ENCODE measurements around the gene DAB1. TPM values are rescaled to one million over a fixed set of nuclear protein-coding genes. Genes with fewer than 3 reads are reported as not detected.

The DAB1 gene
- total RNA-seq, 5 donors from 2014 or later (not counting 1 experiment from before 2014, with no cell fraction given), result 0.82 to 3.7 (median 1.5) TPM

DNA sequence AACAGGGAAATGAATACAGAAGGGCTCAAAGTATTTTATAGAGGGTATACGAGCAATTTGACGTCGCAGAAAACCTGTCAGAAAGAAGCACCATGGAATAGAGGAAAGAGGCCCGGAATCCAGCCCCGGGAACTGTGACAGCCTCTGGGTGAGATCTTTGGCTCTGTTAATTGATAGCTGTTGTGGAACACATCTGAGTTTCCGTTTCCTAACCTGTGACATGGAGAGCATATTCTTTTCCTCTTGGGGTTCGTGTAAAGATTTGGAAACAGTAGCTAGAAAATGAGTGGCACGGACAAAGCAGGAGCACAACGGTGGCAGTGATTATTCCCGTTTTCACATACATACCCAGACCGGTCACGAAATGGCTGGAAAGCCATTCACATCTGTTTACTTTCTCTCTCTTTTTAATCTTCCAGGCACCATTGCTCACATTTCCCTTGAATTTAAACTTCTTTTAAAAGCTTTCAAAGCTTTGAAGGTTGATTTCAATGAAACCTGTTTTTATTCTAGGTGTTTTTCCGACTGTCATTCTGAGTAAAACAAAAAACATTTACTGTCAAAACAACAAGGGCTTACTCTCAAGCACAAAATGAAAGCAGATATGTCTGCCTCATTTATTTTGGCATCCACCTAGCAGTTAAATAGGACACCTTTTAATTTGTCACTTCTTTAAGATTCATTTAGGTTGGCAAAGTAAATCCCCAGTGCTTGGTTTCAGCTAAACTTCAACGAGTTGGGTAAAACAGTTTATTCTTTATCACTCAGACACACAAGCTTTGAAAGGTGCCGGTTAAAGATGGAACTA is 431.3 kb downstream of the DAB1 start:
- DNase-seq (no peak), ATAC-seq (replicated peaks in 1 of 4) (no peak)
- Mint-ChIP-seq H3K9me3 (no peaks in the 10 kb centered on the region), H3K27me3 (peaks cover 4 to 6% of the 10 kb centered on the region in 2 donors), H3K36me3 (no peaks in the 10 kb centered on the region), H3K4me1 (no peaks in the 10 kb centered on the region), H3K4me3 (no peak overlapping the region), H3K27ac (no peak overlapping the region)
- Histone ChIP-seq H3K36me3 (ENCODE audit: control insufficient read depth in 2 of 2, extremely low read depth in 1 of 2, insufficient read depth in 1 of 2, low read length in 1 of 2) (no peaks in the 10 kb centered on the region), H3K27me3 (replicated peaks in 1 of 2; ENCODE audit: control insufficient read depth in 2 of 2, extremely low read depth in 1 of 2, insufficient read depth in 2 of 2, low read length in 1 of 2) (no peaks in the 10 kb centered on the region), H3K4me1 (ENCODE audit: control insufficient read depth in 1 of 2, extremely low read depth in 1 of 2, insufficient read depth in 2 of 2, low read length in 2 of 2) (no peaks in the 10 kb centered on the region), H3K4me3 (ENCODE audit: control insufficient read depth in 1 of 2, extremely low read depth in 1 of 2, low read length in 1 of 2) (no peak overlapping the region), H3K9me3 (no peaks in the 10 kb centered on the region), H3K27ac (ENCODE audit: low read length) (no peak overlapping the region)
- ChIA-PET CTCF (interaction anchor here in 1 of 2 donors (0.5 kb wide), 1 partner anchor 587 kb away, joined by 3 read pairs; no protein-coding TSS in a partner anchor), POLR2A (no interaction called here)
- 80% methylated on average over 8 of the region's 15 CpGs for WGBS (ENCODE audit: insufficient coverage)

DNA sequence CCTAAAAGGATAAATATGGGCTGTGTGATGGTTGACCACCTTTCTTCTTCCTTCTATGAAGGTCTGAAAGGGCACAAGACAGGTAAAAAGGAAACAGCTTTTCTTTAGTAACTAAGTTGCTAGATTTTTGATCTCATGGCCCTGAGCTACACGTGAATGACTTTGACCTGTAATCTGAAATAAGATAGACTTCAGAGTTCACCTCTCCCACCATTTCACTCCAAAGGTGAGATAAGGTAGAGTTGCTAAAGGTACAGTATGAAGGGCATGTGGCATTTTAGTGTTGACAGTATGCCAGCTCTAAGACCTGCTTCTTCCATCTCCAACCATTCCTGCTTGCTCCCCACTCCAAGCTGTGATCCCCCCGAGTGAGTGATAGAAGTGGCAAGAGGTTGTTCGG is 432.3 kb downstream of the DAB1 start:
- H3K4me1 ChIP-seq (ENCODE audit: control insufficient read depth in 1 of 2, extremely low read depth in 1 of 2, insufficient read depth in 2 of 2, low read length in 2 of 2), result no peaks in the 10 kb centered on the region
- no peaks in the 10 kb centered on the region for H3K4me1 Mint-ChIP-seq
- DNase-seq (no peak), ATAC-seq (replicated peaks in 1 of 4) (no peak)
- no peaks in the 10 kb centered on the region for H3K27me3 ChIP-seq (replicated peaks in 1 of 2; ENCODE audit: control insufficient read depth in 2 of 2, extremely low read depth in 1 of 2, insufficient read depth in 2 of 2, low read length in 1 of 2)
- no peaks in the 10 kb centered on the region for H3K9me3 ChIP-seq
- H3K27ac Mint-ChIP-seq, result no peak overlapping the region
- ChIA-PET POLR2A (no interaction called here), CTCF (interaction anchor here in 1 of 2 donors (0.6 kb wide), 1 partner anchor 44 kb away, joined by 4 read pairs; no protein-coding TSS in a partner anchor)
- H3K4me3 Mint-ChIP-seq, result no peak overlapping the region
- H3K27ac ChIP-seq (ENCODE audit: low read length), result no peak overlapping the region
- peaks cover 4 to 6% of the 10 kb centered on the region in 2 donors for H3K27me3 Mint-ChIP-seq
- no peak overlapping the region for H3K4me3 ChIP-seq (ENCODE audit: control insufficient read depth in 1 of 2, extremely low read depth in 1 of 2, low read length in 1 of 2)
- H3K9me3 Mint-ChIP-seq, result no peaks in the 10 kb centered on the region
- H3K36me3 ChIP-seq (ENCODE audit: control insufficient read depth in 2 of 2, extremely low read depth in 1 of 2, insufficient read depth in 1 of 2, low read length in 1 of 2), result no peaks in the 10 kb centered on the region
- no CpG with 5 or more reads among the region's 3 CpGs for WGBS (ENCODE audit: insufficient coverage)
- H3K36me3 Mint-ChIP-seq, result no peaks in the 10 kb centered on the region

DNA sequence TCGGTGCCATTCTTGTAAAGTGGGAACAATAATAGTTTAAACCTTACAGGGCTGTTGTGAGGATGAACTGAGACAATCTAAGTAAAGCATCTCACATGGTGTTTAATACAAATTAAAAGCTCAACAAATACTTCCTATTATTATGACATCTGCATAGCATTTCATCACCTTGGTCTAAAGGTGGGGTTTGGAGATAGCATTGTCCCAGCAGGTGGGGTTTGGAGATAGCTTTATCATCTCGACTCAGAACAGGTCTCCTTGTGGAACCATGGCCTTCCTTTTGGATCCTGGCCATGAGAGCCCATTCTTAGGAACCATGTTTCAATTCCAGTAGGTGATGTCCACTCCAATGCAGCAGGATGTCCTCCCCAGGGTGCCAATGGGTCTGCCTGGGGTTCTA is 437.5 kb downstream of the DAB1 start:
- ChIA-PET CTCF (no interaction called here), POLR2A (no interaction called here)
- no peak overlapping the region for H3K27ac ChIP-seq (ENCODE audit: low read length)
- DNase-seq, result no peak
- Mint-ChIP-seq H3K4me1 (no peaks in the 10 kb centered on the region), H3K36me3 (no peaks in the 10 kb centered on the region), H3K9me3 (no peaks in the 10 kb centered on the region), H3K4me3 (no peak overlapping the region), H3K27me3 (peaks cover 4 to 6% of the 10 kb centered on the region in 2 donors), H3K27ac (no peak overlapping the region)
- H3K27me3 ChIP-seq (replicated peaks in 1 of 2; ENCODE audit: control insufficient read depth in 2 of 2, extremely low read depth in 1 of 2, insufficient read depth in 2 of 2, low read length in 1 of 2), result no peaks in the 10 kb centered on the region
- ATAC-seq (replicated peaks in 1 of 4), result no peak
- WGBS (ENCODE audit: insufficient coverage), result 33% methylated on average over 1 of the region's 2 CpGs
- no peak overlapping the region for H3K4me3 ChIP-seq (ENCODE audit: control insufficient read depth in 1 of 2, extremely low read depth in 1 of 2, low read length in 1 of 2)
- H3K4me1 ChIP-seq (ENCODE audit: control insufficient read depth in 1 of 2, extremely low read depth in 1 of 2, insufficient read depth in 2 of 2, low read length in 2 of 2), result no peaks in the 10 kb centered on the region
- H3K9me3 ChIP-seq, result no peaks in the 10 kb centered on the region
- no peaks in the 10 kb centered on the region for H3K36me3 ChIP-seq (ENCODE audit: control insufficient read depth in 2 of 2, extremely low read depth in 1 of 2, insufficient read depth in 1 of 2, low read length in 1 of 2)

DNA sequence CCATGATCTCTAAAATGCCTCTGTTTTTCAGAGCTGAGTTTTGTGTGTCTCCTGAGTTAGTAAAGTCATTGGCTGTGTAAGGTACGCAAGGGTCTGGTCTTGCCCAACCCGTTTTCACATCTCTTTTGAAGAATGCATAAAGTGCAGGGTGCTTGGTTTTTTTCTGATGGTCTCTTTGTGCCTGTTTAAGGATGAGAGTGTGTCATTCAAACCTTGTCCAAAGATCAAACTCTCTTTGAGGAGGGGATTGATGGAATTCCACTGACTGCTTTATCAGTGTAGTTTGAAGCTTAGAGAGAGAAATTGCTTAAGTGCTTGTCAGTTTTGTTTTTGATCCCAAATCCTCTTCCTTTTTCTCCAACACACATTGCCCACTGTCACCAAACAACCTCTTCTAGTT is 438.0 kb downstream of the DAB1 start:
- H3K4me3 ChIP-seq (ENCODE audit: control insufficient read depth in 1 of 2, extremely low read depth in 1 of 2, low read length in 1 of 2), result no peak overlapping the region
- H3K27me3 ChIP-seq (replicated peaks in 1 of 2; ENCODE audit: control insufficient read depth in 2 of 2, extremely low read depth in 1 of 2, insufficient read depth in 2 of 2, low read length in 1 of 2), result no peaks in the 10 kb centered on the region
- H3K4me3 Mint-ChIP-seq, result no peak overlapping the region
- POLR2A ChIA-PET, result no interaction called here
- H3K9me3 Mint-ChIP-seq, result no peaks in the 10 kb centered on the region
- no peaks in the 10 kb centered on the region for H3K4me1 ChIP-seq (ENCODE audit: control insufficient read depth in 1 of 2, extremely low read depth in 1 of 2, insufficient read depth in 2 of 2, low read length in 2 of 2)
- CTCF ChIA-PET, result no interaction called here
- H3K4me1 Mint-ChIP-seq, result no peaks in the 10 kb centered on the region
- 60% methylated on average over 2 of the region's 2 CpGs for whole genome bisulfite sequencing (ENCODE audit: insufficient coverage)
- no peaks in the 10 kb centered on the region for H3K36me3 Mint-ChIP-seq
- H3K27ac Mint-ChIP-seq, result no peak overlapping the region
- DNase-seq, result no peak
- no peaks in the 10 kb centered on the region for H3K9me3 ChIP-seq
- no peak overlapping the region for H3K27ac ChIP-seq (ENCODE audit: low read length)
- H3K36me3 ChIP-seq (ENCODE audit: control insufficient read depth in 2 of 2, extremely low read depth in 1 of 2, insufficient read depth in 1 of 2, low read length in 1 of 2), result no peaks in the 10 kb centered on the region
- peaks cover 4 to 6% of the 10 kb centered on the region in 2 donors for H3K27me3 Mint-ChIP-seq
- no peak for ATAC-seq (replicated peaks in 1 of 4)

DNA sequence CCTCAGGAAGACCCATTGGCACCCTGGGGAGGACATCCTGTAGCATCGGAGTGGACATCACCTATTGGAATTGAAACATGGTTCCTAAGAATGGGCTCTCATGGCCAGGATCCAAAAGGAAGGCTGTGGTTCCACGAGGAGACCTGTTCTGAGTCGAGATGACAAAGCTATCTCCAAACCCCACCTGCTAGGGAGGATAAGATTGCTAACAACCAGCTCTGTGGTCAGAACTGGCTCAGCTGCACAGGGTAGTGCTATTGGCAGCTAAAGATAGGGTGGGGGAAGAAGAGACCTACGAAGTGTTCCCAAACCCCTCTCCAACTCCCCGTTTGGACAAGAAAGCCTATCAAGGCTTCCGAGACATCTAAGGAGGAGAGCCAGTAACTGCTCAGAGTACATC is 440.4 kb downstream of the DAB1 start:
- no peak overlapping the region for H3K27ac Mint-ChIP-seq
- ATAC-seq (replicated peaks in 1 of 4), result no peak
- no peak overlapping the region for H3K4me3 Mint-ChIP-seq
- Histone ChIP-seq H3K27ac (ENCODE audit: low read length) (no peak overlapping the region), H3K4me1 (ENCODE audit: control insufficient read depth in 1 of 2, extremely low read depth in 1 of 2, insufficient read depth in 2 of 2, low read length in 2 of 2) (no peaks in the 10 kb centered on the region), H3K4me3 (ENCODE audit: control insufficient read depth in 1 of 2, extremely low read depth in 1 of 2, low read length in 1 of 2) (no peak overlapping the region), H3K9me3 (no peaks in the 10 kb centered on the region), H3K27me3 (replicated peaks in 1 of 2; ENCODE audit: control insufficient read depth in 2 of 2, extremely low read depth in 1 of 2, insufficient read depth in 2 of 2, low read length in 1 of 2) (no peaks in the 10 kb centered on the region), H3K36me3 (ENCODE audit: control insufficient read depth in 2 of 2, extremely low read depth in 1 of 2, insufficient read depth in 1 of 2, low read length in 1 of 2) (no peaks in the 10 kb centered on the region)
- H3K4me1 Mint-ChIP-seq, result no peaks in the 10 kb centered on the region
- POLR2A ChIA-PET, result no interaction called here
- no peaks in the 10 kb centered on the region for H3K36me3 Mint-ChIP-seq
- peaks cover 2 to 6% of the 10 kb centered on the region in 2 donors for H3K27me3 Mint-ChIP-seq
- 89% methylated on average over 1 of the region's 6 CpGs for WGBS (ENCODE audit: insufficient coverage)
- no peaks in the 10 kb centered on the region for H3K9me3 Mint-ChIP-seq
- no peak for DNase-seq
- CTCF ChIA-PET, result no interaction called here

DNA sequence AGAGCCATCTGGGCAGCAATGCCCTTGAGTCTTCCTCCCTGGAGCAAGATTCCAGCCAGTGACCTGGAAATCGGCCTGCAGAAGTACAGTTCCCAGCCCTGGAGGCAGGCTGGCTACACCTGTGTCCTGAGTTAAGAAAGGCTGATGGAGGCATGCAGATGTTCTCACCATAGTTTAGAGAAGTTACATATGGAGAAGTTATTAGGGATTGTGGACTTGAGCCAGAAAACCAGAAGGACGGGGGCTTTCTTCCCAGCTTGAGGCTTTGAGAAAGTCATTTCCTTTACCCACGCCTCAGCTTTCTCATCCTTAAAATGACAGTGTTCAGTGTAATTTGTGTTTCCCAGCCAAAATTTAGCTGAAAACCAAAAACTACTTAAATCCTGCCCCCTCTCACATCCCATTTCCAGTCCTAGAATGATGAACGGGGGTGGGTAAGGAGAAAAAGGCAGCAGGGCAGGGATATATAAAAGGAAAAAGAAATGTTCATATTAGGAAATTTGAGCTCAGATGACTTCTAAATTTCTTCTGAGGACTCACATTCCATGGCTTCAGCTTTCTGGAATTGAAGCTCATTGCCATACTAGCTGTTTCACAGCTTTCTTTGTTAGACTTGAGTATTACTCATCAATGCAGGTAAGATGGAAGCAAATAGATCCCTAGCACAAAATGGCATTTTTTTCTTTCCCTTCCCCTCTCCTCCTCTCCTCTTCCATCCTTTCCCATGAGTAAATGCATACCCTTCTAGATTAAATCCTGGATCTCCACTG is 443.7 kb downstream of the DAB1 start:
- no peaks in the 10 kb centered on the region for H3K36me3 ChIP-seq (ENCODE audit: control insufficient read depth in 2 of 2, extremely low read depth in 1 of 2, insufficient read depth in 1 of 2, low read length in 1 of 2)
- H3K4me3 ChIP-seq (ENCODE audit: control insufficient read depth in 1 of 2, extremely low read depth in 1 of 2, low read length in 1 of 2), result no peak overlapping the region
- ChIA-PET POLR2A (interaction anchor here in 1 of 2 donors (0.7 kb wide), 1 partner anchor 9 kb away, joined by 4 read pairs; no protein-coding TSS in a partner anchor), CTCF (no interaction called here)
- Mint-ChIP-seq H3K27ac (no peak overlapping the region), H3K9me3 (no peaks in the 10 kb centered on the region), H3K4me1 (no peaks in the 10 kb centered on the region), H3K4me3 (no peak overlapping the region), H3K36me3 (no peaks in the 10 kb centered on the region), H3K27me3 (peaks cover 2 to 6% of the 10 kb centered on the region in 2 donors)
- H3K27ac ChIP-seq (ENCODE audit: low read length), result no peak overlapping the region
- no peaks in the 10 kb centered on the region for H3K9me3 ChIP-seq
- WGBS (ENCODE audit: insufficient coverage), result 43% methylated on average over 1 of the region's 4 CpGs
- no peaks in the 10 kb centered on the region for H3K27me3 ChIP-seq (replicated peaks in 1 of 2; ENCODE audit: control insufficient read depth in 2 of 2, extremely low read depth in 1 of 2, insufficient read depth in 2 of 2, low read length in 1 of 2)
- ATAC-seq (replicated peaks in 1 of 4), result no peak
- H3K4me1 ChIP-seq (ENCODE audit: control insufficient read depth in 1 of 2, extremely low read depth in 1 of 2, insufficient read depth in 2 of 2, low read length in 2 of 2), result no peaks in the 10 kb centered on the region
- no peak for DNase-seq

Measured in T-cell (primary cell).